UCSD-AML1 (cell line): ENCODE data around the gene SNX33.
A peak's percentile ranks its signal among the peaks of the same experiment; 100 is the strongest.

Source experiments
- DNase-seq: peaks from one replicate; lab custom pipeline; 2025; ENCODE audit not compliant: unreplicated experiment; lab: John Stamatoyannopoulos, UW

SNX33 gene

DNA sequence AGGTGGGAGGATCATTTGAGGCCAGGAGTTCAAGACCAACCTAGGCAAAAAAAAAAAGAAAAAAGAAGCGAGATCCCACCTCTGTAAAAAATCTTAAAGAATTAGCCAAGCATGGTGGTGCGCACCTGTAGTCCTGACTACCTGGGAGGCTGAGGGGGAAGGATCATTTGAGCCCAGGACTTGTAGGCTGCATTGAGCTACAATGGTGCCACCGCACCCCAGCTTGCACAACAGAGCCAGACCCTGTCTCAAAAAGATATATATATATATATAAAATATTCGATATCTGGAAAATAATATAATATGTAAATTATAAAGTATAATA lies 6.6 kb upstream of the SNX33 start:
- DNase-seq, result no peak

DNA sequence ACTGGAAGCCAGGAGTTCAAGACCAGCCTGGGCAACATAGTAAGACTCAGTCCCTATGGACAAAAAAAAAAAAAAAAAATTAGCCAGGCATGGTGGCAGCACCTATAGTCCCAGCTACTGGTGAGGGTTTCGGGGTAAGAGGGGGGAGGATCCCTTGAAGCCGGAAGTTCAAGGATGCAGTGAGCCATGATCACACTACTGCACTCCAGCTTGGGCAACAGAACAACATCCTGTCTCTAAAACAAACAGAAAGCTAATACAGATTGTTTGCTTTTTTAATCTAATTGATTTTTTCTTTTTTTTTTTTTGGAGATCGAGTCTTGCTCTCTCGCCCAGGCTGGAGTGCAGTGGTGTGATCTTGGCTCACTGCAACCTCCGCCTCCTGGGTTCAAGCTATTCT lies 6.1 kb upstream of the SNX33 start:
- no peak for DNase-seq

DNA sequence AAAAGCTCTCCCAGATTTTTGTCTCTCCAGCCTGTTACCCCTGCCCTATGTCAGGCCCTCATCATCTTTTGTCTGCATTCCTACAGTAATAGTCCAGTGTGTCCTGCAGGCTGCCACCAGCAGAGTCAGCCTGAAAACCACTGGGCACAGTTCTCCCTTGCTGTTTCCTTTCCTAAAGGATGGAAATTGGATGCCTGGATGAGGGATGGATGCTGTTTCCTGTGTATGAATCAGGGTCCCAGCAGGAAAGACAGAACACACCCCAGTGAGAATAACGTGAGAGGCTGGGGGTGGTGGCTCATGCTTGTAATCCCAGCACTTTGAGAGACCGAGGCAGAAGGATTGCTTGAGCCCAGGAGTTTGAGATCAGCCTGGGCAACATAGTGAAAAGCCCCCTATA lies 3.3 kb upstream of the SNX33 start:
- no peak for DNase-seq

DNA sequence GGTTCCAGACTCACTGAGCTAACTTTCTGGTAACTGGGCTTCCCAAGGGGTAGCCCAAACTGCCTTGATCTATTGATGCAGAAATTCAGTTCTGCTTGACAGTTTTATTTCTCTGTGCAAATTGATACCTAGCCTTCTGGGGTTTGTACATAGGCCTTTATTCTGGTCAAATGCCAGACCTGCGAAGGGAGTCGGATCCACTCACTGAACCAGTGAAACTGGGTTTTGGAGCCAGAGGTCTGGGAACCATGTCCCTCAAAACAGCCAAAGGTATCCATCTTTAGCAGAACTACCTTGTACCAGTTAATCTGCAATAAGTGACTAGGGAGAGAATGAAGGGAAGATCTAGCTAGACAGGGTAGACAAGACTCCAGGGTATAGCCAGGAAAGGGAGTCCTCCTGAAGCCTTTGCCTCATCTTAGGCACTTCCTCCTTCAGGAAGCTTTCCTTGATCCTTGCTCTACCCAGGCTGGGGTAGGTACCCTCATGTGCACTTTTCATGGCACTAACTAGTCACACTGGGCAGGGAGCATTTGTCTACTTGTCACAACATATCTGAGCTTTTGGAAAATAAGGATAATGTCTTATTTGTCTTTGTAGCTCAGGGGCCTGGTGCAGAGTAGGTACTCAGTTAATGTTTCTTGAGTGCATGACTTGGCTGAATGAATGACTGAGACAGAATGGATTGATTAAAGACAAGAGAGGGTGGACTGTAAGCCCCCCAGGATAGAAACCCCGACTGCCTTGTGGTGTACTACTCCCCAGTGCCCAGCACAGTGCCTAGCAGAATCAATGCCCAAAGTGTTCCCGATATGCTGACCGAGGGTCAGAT lies 1.4 kb upstream of the SNX33 start:
- no peak for DNase-seq

DNA sequence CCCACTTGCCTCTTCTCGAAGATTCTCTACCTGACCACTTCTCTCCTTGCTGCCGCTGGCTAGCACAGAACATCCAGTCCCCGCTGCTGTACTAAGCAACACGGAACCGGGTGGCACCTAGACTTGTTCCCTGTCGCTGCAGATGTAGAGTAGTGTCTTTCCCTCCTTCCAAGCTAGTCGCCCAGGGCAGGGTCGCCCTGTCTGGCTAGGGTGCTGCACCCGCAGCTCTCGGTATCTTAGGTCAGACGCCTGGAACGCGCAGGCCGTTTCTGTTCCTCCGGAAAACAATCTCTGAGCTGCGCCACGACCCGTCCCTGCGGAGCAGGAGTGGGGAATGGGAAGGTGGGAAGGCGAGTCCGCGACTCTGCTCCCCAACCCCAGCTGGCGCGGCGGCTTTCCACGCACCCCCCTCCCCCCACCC lies 758 bp upstream of the SNX33 start:
- DNase-seq, result no peak

DNA sequence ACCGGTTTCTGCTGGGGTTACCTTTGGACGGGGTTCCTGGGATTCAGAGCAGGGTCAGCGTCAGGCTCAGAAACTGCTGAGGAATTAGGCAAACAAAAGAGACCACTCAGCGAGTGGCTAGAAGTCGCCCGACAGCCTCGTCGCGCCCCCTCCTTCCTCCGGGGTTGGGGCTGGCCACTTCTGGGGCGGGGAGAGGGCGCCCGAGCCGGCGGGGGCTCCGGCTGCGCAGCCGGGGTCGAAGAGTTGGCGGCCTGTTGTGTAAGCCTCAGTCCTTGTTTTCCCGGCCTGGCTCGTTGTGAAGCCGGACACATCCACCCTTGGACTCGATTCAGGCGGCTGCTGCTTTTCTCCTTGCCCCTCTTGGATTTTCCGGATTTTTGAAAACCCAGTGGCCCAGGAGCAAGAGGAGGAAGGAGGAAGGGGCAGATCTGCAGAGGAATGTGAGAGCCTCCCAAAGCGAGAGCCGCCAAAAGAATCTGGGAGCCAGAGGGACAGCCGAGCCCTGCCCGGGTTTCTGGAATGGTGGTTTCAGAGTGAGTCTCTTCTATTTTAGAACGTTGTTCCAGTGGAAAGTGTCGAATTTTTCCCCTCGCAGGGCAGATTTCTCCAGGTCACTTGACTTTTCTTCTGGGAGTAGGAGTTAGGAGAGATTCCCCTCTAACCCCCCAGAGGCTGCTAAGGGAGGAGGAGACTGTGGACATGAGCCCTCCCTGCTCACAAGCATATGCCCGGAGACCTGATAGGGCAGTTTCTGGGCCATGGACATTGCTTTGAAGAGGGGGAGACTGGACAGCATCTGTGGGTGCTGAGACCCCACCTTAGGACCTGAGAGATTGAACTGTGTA lies 666 bp downstream of the SNX33 start:
- no peak for DNase-seq

DNA sequence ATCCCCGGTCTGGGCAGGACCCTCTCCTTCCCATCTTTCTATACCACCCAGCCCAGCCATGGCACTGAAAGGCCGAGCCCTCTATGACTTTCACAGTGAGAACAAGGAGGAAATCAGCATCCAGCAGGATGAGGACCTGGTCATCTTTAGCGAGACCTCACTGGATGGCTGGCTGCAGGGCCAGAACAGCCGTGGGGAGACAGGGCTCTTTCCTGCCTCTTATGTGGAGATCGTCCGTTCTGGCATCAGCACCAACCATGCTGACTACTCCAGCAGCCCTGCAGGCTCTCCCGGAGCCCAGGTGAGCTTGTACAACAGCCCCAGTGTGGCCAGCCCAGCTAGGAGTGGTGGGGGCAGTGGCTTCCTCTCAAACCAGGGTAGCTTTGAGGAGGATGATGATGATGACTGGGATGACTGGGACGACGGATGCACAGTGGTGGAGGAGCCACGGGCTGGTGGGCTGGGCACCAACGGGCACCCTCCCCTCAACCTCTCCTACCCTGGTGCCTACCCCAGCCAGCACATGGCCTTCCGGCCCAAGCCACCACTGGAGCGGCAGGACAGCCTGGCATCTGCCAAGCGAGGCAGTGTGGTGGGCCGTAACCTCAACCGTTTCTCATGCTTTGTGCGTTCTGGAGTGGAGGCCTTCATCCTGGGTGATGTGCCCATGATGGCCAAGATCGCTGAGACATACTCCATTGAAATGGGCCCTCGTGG lies 1.5 kb downstream of the SNX33 start:
- no peak for DNase-seq

DNA sequence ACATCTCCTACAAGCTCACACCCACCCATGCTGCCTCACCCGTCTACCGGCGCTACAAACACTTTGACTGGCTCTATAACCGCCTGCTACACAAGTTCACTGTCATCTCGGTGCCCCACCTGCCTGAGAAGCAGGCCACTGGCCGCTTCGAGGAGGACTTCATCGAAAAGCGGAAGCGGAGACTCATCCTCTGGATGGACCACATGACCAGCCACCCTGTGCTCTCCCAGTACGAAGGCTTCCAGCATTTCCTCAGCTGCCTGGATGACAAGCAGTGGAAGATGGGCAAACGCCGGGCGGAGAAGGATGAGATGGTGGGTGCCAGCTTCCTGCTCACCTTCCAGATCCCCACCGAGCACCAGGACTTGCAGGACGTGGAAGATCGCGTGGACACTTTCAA lies 2.1 kb downstream of the SNX33 start:
- DNase-seq, result no peak

DNA sequence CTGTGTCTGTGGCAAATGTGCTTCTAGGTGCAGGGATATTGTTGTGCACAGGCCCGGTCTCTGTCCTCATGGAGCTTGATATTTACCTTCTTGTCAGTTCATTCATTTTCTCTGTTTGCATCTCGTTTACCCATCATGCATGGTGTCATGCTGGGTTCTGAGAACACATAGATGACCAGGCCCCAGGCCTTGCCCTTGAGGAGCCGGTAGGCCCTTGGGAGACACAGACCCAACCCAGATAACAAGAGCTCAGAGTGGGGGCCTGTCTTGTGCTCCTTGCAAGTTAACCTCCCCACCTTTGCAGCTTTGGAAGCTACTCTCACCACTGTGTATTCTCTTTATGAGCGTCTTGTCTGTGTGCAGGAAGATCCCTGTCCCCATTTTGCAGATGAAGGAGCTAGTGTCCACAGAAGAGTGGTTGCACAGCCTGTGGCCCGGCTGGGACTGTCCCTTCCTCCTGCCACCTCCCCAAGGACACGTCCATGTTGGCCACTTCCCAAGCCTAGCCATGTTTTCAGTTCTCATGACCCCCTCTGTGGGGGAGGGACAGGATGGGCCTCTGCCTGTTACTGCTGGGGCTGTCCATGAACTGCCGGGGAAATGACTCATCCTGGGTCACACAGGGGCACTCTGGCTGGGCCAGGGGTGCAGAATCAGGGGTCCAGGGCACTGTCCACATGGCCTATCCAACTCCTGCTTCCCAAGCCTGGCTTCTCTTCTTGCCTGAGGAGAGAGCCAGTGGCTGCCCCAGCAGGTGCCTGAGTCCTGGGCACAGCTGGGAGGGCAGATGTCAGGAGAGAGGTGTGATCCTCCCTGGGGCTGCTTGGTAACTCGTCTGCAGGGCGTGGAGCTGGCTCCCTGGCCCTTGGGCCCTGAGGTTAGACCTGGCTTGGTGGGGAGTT lies 3.4 kb downstream of the SNX33 start:
- DNase-seq, result peak; percentile 41

DNA sequence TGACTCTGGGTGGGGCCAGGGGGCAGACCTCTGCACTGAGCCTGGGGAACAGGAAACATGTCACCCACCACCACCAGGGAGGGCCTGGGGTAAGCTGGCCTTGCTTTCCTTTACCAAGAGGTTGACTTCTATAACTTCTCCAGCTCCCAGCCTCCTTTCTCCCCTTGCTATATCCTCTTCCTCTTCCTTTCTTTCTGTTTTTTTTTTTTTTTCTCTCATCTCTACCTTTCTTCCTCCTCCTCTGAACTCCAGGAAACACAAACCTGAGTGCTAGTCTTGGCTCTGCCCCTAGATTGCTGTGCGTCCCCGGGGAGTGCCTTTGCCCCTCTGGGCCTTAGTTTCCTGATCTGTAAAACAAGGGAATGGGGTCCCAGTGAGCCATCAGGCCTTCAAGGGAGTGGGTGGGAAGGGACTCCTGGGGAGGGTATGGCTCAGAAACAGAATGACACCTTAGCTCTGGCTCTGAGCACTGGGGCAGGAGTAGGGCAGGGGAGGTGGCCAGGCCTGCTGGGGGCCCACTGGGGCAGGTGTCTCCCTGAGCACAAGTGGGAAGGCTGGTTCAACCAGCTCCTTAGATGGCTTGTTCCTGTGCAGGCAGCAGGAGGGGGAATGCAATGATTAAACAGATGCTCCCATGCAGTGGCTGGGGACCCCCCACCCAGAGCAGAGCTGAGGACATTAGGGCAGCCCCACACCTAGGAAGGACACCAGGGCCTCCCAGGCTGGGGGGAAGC lies 4.3 kb downstream of the SNX33 start:
- DNase-seq, result no peak

DNA sequence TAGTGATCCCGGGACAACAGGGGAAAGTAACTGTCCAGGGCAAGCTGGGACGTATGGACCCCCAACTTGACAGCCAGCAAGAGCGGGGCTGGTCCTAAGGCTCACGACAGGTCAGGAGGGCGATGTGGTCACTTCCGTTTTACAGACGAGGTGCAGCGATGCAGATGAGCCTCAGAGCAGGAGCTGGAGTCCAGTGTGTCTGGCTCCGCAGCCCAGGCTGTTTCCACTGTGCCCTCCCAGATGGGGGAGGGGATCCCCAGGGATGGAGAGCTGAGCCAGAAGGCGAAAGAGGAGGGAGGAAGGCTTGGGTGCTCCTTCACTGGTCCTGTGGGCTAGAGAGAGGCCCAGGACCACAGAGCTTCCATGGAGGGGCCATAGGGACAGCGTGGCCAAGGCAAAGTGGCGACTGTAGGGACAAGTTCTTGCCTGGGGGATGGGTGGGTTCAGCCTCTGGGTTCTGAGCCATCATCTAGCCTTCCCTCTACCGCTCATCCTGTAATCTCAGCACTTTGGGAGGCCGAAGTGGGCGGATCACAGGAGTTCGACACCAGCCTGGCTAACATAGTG lies 5.7 kb downstream of the SNX33 start:
- no peak for DNase-seq

DNA sequence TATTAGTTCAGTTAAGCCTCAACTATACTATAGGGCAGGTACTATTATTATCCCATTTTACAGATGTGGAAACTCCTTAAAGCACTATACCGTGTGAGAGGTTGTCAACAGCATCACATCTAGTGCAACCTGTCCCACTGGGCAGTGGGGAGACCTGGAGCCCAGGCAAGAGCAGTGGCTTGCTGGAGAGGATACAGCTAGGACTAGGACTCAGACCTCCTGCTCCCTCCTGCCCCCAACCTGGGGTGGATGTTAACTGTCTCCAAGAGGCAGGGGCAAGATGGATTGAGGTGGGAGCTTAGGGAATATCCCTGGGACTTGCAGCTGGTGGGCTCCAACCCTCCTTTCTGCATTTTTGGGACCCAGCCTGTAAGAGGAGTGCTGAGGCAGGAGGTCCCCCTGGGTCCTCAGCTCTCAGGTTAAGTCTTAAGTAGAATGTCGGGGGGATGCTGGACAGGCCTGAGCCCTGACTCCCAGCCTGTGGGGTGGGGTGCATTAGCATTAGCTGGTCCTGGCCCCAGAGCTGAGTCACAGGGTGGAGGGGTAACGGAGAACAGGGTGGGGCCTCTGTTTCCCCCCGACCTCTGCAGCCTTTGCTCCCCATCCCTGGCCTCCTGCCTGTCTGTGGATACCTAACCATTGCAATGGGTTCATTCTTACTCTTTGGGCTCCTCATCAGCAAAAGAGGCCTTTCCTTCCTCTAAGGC lies 6.6 kb downstream of the SNX33 start:
- no peak for DNase-seq

DNA sequence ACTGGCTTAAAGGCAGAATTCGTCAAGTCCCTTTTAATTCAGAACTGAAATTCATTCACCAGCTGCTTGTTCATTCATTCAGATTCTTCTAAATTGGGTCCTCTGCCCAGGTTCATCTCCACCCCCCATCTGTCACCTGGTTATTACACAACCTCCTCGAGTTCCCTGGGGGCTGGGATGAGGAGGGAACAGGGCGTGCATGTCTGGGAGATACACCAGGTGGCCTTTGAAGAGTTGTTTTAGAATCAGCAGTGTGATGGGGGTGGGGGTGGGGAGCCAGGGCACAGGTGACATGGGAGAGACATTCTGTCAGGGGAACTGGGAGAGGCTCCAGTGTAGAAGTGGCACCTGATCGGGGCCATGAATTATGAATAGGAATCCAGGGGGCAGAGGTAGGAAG lies 8.2 kb downstream of the SNX33 start:
- no peak for DNase-seq

DNA sequence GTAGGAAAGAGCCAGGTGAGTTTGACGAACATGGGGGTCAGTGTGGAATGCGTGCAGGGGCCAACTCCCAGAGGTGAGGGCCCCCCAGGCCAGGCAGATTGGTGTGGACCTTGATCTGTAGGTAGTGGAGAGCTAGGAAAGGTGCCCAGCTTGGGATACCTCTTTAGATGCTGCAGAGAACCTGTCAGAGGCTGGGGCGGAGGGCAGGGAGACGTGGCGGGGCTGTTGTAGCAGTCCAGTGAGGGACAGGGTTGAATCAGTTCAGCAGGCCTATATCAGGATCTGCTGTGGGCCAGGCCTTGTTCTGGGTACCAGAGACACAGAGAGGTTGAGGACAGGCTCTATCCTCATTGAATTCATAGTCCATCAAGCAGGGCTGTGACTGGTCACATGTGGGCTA lies 8.6 kb downstream of the SNX33 start:
- no peak for DNase-seq

DNA sequence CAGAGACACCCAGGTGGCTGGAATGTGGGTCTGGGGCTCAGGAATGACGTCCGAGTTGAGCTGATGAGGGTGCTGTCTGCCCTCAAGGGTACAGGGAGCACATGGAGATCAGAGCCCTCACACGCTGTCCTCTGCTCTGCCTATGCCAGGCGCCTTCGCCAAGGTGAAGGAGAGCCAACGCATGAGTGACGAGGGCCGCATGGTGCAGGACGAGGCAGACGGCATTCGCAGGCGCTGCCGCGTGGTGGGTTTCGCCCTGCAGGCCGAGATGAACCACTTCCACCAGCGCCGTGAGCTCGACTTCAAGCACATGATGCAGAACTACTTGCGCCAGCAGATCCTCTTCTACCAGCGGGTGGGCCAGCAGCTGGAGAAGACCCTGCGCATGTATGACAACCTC lies 9.1 kb downstream of the SNX33 start:
- DNase-seq, result no peak

DNA sequence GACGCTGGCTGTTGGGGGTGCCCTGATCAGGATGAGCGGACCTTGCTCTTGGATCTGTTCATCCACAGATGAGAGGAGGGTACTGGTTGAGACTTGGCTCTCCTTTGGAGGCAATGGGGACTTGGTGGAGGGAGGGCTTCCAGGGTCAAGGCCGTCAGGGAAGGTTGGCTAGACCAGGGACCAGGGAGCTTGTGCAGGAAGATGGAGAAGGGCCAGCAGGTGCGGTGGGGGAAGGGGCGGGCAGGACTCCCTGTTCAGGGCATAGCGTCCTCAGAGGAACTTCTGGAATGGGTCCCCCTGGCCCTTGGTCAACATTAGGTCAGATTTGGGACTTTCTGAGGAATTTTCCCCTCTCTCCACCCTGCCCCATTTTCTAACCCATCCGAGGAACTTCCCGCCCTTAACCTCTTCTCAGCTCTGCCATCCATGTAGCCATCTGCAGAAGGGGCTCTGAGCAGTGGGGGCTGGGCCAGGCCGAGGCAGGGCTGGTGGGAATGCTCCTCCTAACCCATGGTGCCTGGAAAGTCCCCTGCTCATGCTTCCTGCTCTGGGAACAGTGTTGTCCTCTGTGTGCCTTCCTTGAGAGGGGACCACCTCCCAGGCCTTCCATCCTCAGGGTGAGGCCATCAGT lies 11.5 kb downstream of the SNX33 start:
- DNase-seq, result no peak

DNA sequence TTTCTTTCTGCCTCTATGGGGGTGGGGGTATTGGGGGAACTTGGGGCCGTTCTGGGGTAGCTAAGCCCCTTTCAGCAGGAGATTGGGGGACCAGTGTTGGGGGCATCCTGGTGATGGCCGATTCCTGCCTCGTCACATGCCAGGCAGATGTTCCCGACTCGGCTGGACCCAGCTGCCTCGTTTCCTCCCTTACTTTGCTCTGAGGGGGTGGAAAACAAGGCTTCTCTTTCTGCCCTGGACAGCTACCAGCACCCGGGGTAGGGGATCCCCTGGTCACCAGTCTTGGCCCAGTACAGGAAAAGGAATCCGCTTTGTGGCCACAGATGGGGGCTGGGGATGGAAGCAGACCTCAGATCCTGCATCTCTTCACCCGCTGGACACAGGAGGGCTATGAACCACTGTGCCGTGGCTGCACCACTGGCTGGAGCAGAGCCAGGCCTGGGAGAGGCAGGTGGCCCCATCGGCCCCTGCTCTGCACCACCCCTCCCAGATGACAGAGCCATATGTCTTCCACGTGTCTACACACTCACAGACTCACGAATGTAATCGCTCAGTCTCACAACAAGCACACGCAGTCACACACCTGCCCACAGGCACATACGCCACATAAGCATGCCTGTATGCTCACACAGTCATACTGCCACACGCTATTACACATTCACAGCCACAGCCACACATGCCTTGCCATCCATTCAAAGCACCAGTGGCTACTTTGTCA lies 12.4 kb downstream of the SNX33 start:
- DNase-seq, result no peak

DNA sequence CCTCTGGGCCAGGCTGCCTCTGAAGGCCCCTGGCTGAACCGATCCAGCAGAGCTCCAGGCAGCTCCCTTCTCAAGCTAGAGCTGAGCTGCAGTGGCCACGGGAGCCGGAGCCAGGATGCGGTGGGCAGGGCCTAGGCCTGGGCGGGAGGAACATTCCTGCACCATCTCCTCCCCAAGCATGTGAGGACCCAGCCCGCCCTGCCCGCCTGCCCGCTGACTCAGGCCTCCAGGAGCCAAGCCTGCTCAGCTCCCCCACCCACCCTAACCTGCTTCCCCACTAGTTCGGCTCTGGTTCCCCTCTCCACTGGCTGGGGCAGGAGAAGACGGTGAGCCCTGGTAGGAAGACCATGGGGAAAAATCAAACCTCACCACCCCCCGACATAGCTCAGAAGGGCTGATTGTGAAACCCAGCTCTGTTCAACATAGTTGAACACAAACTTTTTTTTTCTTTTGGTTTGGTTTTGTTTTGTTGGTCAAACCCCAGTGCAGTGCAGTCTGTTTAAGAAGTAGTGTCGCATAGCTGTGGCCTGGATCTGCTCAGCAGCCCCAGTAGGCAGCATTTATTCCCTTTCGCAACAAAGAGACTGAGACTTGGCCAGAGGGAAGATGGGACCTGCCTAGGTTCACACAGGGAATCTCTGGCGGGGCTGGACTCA lies 13.5 kb downstream of the SNX33 start:
- DNase-seq, result no peak
